Occipital lobe (tissue), 2 donors: ENCODE measurements around the gene ENO2. TPM values are rescaled to one million over a fixed set of nuclear protein-coding genes. Genes with fewer than 3 reads are reported as not detected.
A peak's percentile ranks its signal among the peaks of the same experiment; 100 is the strongest.
"Not testable (repeated sequence)": the region's sequence is repeated elsewhere in the genome, so short reads cannot be mapped to it uniquely, and the experiment has no call there.

Experiments
- DNase-seq: peaks from one replicate; lab custom pipeline; 2025; lab: John Stamatoyannopoulos, UW
- total RNA-seq: library from RNA; depleted of rRNA; stranded (reverse); fragments of >200 nt; gene quantifications from one replicate; pipeline ENCODE4 v1.2.3, GENCODE V29; 2014

ENO2 gene
- total RNA-seq, result 137 TPM

GRCh38 chr12:6914246-6914946 lies at the start of gene ENO2:
Gene ENO2 (plus strand): TSS chr12:6914580. CDS start chr12:6915833, 1,253 bp downstream.
- peak; percentile 81 for DNase-seq

- not testable (repeated sequence) for DNase-seq
These were observed 49.1 kb upstream of the ENO2 start for GRCh38 chr12:6865307-6865706.

- no peak for DNase-seq
These were observed 48.0 kb upstream of the ENO2 start for GRCh38 chr12:6866163-6866919.

- no peak for DNase-seq
These were observed 47.4 kb upstream of the ENO2 start for GRCh38 chr12:6866920-6867412.

- DNase-seq, result peak; percentile 80
These were observed 46.8 kb upstream of the ENO2 start, which contains the start of gene TPI1 for GRCh38 chr12:6867413-6868210. Gene TPI1 (plus strand): TSS chr12:6867531. CDS start chr12:6867567, 36 bp downstream.

GRCh38 chr12:6868211-6869048 lies 46.0 kb upstream of the ENO2 start:
- DNase-seq, result peak; percentile 49

- peak; percentile 45 for DNase-seq
These were observed 45.0 kb upstream of the ENO2 start for GRCh38 chr12:6869049-6870021.

- DNase-seq, result not testable (repeated sequence)
These were observed 44.1 kb upstream of the ENO2 start for GRCh38 chr12:6870304-6870703.

GRCh38 chr12:6871052-6871957 lies 43.1 kb upstream of the ENO2 start:
- no peak for DNase-seq

GRCh38 chr12:6872073-6873048 lies 42.0 kb upstream of the ENO2 start:
- peak; percentile 72 for DNase-seq

- DNase-seq, result peak; percentile 94
These were observed 41.0 kb upstream of the ENO2 start, which contains the start of gene SPSB2 for GRCh38 chr12:6873094-6874014. Gene SPSB2 (minus strand): TSS chr12:6873303. CDS start chr12:6872901, 402 bp downstream.

- not testable (repeated sequence) for DNase-seq
These were observed 40.4 kb upstream of the ENO2 start for GRCh38 chr12:6874015-6874368.

- DNase-seq, result not testable (repeated sequence)
These were observed 34.6 kb upstream of the ENO2 start for GRCh38 chr12:6879824-6880223.

- DNase-seq, result no peak
These were observed 31.1 kb upstream of the ENO2 start for GRCh38 chr12:6883252-6883651.

- DNase-seq, result no peak
These were observed 30.7 kb upstream of the ENO2 start for GRCh38 chr12:6883683-6884082.

- DNase-seq, result no peak
These were observed 29.8 kb upstream of the ENO2 start for GRCh38 chr12:6884539-6884938.
